HAP-1 (cell line): ENCODE data around the gene CEBPA.
"Not testable (repeated sequence)": the region's sequence is repeated elsewhere in the genome, so short reads cannot be mapped to it uniquely, and the experiment has no call there.

Source experiments
- DNase-seq, 2 experiments: peaks; one replicate each; pipeline ENCODE4 v3.0.0-alpha.2; 2016 to 2020; ENCODE audit warnings: low spot score in 2 of 2
- H3K27me3 ChIP-seq: fragments of 250-450 bp; sonication (Bioruptor Pico); 2 replicates; pipeline ENCODE4 v1.5.1; 2020; ENCODE audit warnings: low read depth, mild to moderate bottlenecking, moderate library complexity
- H3K36me3 ChIP-seq: fragments of 250-450 bp; sonication (Bioruptor Pico); replicated peaks from 2 replicates; pipeline ENCODE4 v1.5.1; 2020; ENCODE audit warnings: mild to moderate bottlenecking
- H3K4me1 ChIP-seq: fragments of 250-450 bp; sonication (Bioruptor Pico); 2 replicates; pipeline ENCODE4 v1.5.1; 2020; ENCODE audit warnings: mild to moderate bottlenecking
- H3K4me3 ChIP-seq: fragments of 250-450 bp; sonication (Bioruptor Pico); 2 replicates; pipeline ENCODE4 v1.5.1; 2020; ENCODE audit warnings: mild to moderate bottlenecking, moderate library complexity
- H3K9me3 ChIP-seq: fragments of 250-450 bp; sonication (Bioruptor Pico); 2 replicates; pipeline ENCODE4 v1.5.1; 2020; ENCODE audit warnings: mild to moderate bottlenecking, moderate library complexity
- in situ Hi-C: fragments of 300-500 bp; cut with MboI; formaldehyde crosslinking; loops from 3 replicates; pipeline ENCODE4 v1.14.3; 2020; ENCODE audit warnings: low sequenced_read_pairs, inconsistent platforms, mixed read lengths

Gene CEBPA

GRCh38 chr19:33316541-33317264 is 14.4 kb upstream of the CEBPA start:
- Histone ChIP-seq H3K36me3 (no peaks in the 10 kb centered on the region), H3K4me3 (no peak overlapping the region), H3K27me3 (peaks cover 2% of the 10 kb centered on the region; the same call in 1 of the 2 replicates), H3K9me3 (no peaks in the 10 kb centered on the region; the same call in 1 of the 2 replicates), H3K4me1 (no peaks in the 10 kb centered on the region)
- in situ Hi-C loops, result no loop called here
- no peak for DNase-seq

- H3K36me3 ChIP-seq, H3K27me3 ChIP-seq, H3K4me1 ChIP-seq, H3K9me3 ChIP-seq, DNase-seq, H3K4me3 ChIP-seq, in situ Hi-C loops: not testable (repeated sequence)
These were observed 10.5 kb upstream of the CEBPA start for GRCh38 chr19:33312808-33313207.

GRCh38 chr19:33312065-33312464 is 9.7 kb upstream of the CEBPA start:
- no peaks in the 10 kb centered on the region for H3K4me1 ChIP-seq
- no peaks in the 10 kb centered on the region; the same call in 1 of the 2 replicates for H3K9me3 ChIP-seq
- DNase-seq, result no peak
- in situ Hi-C loops, result no loop called here
- peaks cover 2% of the 10 kb centered on the region; the same call in 1 of the 2 replicates for H3K27me3 ChIP-seq
- no peak overlapping the region for H3K4me3 ChIP-seq
- no peaks in the 10 kb centered on the region for H3K36me3 ChIP-seq

GRCh38 chr19:33311326-33311682 is 9.0 kb upstream of the CEBPA start:
- DNase-seq, result no peak
- no peaks in the 10 kb centered on the region; the same call in 1 of the 2 replicates for H3K9me3 ChIP-seq
- in situ Hi-C loops, result no loop called here

GRCh38 chr19:33310606-33311325 is 8.4 kb upstream of the CEBPA start:
- H3K4me3 ChIP-seq, result no peak overlapping the region
- no peaks in the 10 kb centered on the region; the same call in 1 of the 2 replicates for H3K9me3 ChIP-seq
- in situ Hi-C loops, result no loop called here
- H3K4me1 ChIP-seq, result no peaks in the 10 kb centered on the region
- DNase-seq, result no peak
- no peaks in the 10 kb centered on the region for H3K27me3 ChIP-seq
- H3K36me3 ChIP-seq, result no peaks in the 10 kb centered on the region

More at GRCh38 chr19:33311326-33311682, 9.0 kb upstream of the CEBPA start:
- Histone ChIP-seq H3K36me3 (no peaks in the 10 kb centered on the region), H3K27me3 (no peaks in the 10 kb centered on the region), H3K4me3 (no peak overlapping the region), H3K4me1 (no peaks in the 10 kb centered on the region)

GRCh38 chr19:33309826-33310225 is 7.5 kb upstream of the CEBPA start:
- Histone ChIP-seq H3K9me3 (no peaks in the 10 kb centered on the region; the same call in 1 of the 2 replicates), H3K4me3 (no peak overlapping the region), H3K27me3 (no peaks in the 10 kb centered on the region), H3K4me1 (no peaks in the 10 kb centered on the region), H3K36me3 (no peaks in the 10 kb centered on the region)
- in situ Hi-C loops, result no loop called here
- DNase-seq, result no peak

GRCh38 chr19:33306853-33307792 is 4.8 kb upstream of the CEBPA start:
- H3K4me3 ChIP-seq, result no peak overlapping the region
- DNase-seq, result no peak
- no peaks in the 10 kb centered on the region for H3K36me3 ChIP-seq
- no peaks in the 10 kb centered on the region for H3K9me3 ChIP-seq
- in situ Hi-C loops, result no loop called here
- no peaks in the 10 kb centered on the region; the same call in none of the 2 replicates for H3K4me1 ChIP-seq
- H3K27me3 ChIP-seq, result no peaks in the 10 kb centered on the region

- peak in 1 of 2 experiments; percentile 4 for DNase-seq
- no peaks in the 10 kb centered on the region for H3K9me3 ChIP-seq
- H3K4me1 ChIP-seq, result no peaks in the 10 kb centered on the region; the same call in none of the 2 replicates
- H3K27me3 ChIP-seq, result no peaks in the 10 kb centered on the region
- in situ Hi-C loops, result no loop called here
- no peak overlapping the region for H3K4me3 ChIP-seq
- H3K36me3 ChIP-seq, result no peaks in the 10 kb centered on the region
These were observed 3.9 kb upstream of the CEBPA start for GRCh38 chr19:33306191-33306590.

GRCh38 chr19:33304760-33305647 is 2.7 kb upstream of the CEBPA start:
- no peaks in the 10 kb centered on the region for H3K9me3 ChIP-seq
- H3K36me3 ChIP-seq, result no peaks in the 10 kb centered on the region
- H3K27me3 ChIP-seq, result no peaks in the 10 kb centered on the region
- peaks cover 8% of the 10 kb centered on the region for H3K4me1 ChIP-seq
- no peak for DNase-seq
- in situ Hi-C loops, result no loop called here
- H3K4me3 ChIP-seq, result no peak overlapping the region

- Histone ChIP-seq H3K36me3 (no peaks in the 10 kb centered on the region), H3K4me3 (no peak overlapping the region), H3K4me1 (peaks cover 8% of the 10 kb centered on the region), H3K9me3 (no peaks in the 10 kb centered on the region), H3K27me3 (no peaks in the 10 kb centered on the region)
- in situ Hi-C loops, result no loop called here
- DNase-seq, result no peak
These were observed 2.0 kb upstream of the CEBPA start for GRCh38 chr19:33304371-33304759.

- H3K27me3 ChIP-seq, result no peaks in the 10 kb centered on the region
- no peaks in the 10 kb centered on the region for H3K36me3 ChIP-seq
- no peaks in the 10 kb centered on the region for H3K9me3 ChIP-seq
- peak overlapping the region; percentile 62 for H3K4me3 ChIP-seq
- in situ Hi-C loops, result no loop called here
- DNase-seq, result no peak
- peaks cover 8% of the 10 kb centered on the region for H3K4me1 ChIP-seq
These were observed 1.5 kb upstream of the CEBPA start for GRCh38 chr19:33303791-33304345.

- Histone ChIP-seq H3K36me3 (no peaks in the 10 kb centered on the region), H3K4me1 (peaks cover 8% of the 10 kb centered on the region), H3K9me3 (no peaks in the 10 kb centered on the region), H3K4me3 (peak overlapping the region; percentile 62), H3K27me3 (no peaks in the 10 kb centered on the region)
- DNase-seq, result peak; percentile 45 to 73
- in situ Hi-C loops, result no loop called here
These were observed 848 bp upstream of the CEBPA start for GRCh38 chr19:33302974-33303790.
